ENCODE measurements around the gene PTPN12.
"Not testable (repeated sequence)": the region's sequence is repeated elsewhere in the genome, so short reads cannot be mapped to it uniquely, and the experiment has no call there.

The PTPN12 gene

GRCh38 chr7:77537136-77537777 lies at the start of gene PTPN12:
TSS of gene PTPN12 (plus strand) at chr7:77537295. CDS start at chr7:77537547, 252 bp downstream.
- peak; percentile 76 for DNase-seq (ENCODE audit: low spot score)
- TF ChIP-seq CTCF (IDR thresholded peaks at IDR 0.05; ENCODE audit: extremely low read depth, missing control alignments) = no peak

- TF ChIP-seq CTCF (IDR thresholded peaks at IDR 0.05; ENCODE audit: extremely low read depth, missing control alignments) = no peak
- no peak for DNase-seq (ENCODE audit: low spot score)
Measured at GRCh38 chr7:77488986-77489385, 48.1 kb upstream of the PTPN12 start.

GRCh38 chr7:77497079-77497478 lies 40.0 kb upstream of the PTPN12 start:
- no peak for DNase-seq (ENCODE audit: low spot score)
- no peak for TF ChIP-seq CTCF (IDR thresholded peaks at IDR 0.05; ENCODE audit: extremely low read depth, missing control alignments)

GRCh38 chr7:77498659-77499379 lies 38.3 kb upstream of the PTPN12 start:
- no peak for DNase-seq (ENCODE audit: low spot score)

GRCh38 chr7:77501192-77501515 lies 35.9 kb upstream of the PTPN12 start:
- TF ChIP-seq CTCF (IDR thresholded peaks at IDR 0.05; ENCODE audit: extremely low read depth, missing control alignments) = no peak
- DNase-seq (ENCODE audit: low spot score) = no peak

More at GRCh38 chr7:77498659-77499379, 38.3 kb upstream of the PTPN12 start:
- TF ChIP-seq CTCF (IDR thresholded peaks at IDR 0.05; ENCODE audit: extremely low read depth, missing control alignments) = no peak

GRCh38 chr7:77504951-77505350 lies 32.1 kb upstream of the PTPN12 start:
- no peak for TF ChIP-seq CTCF (IDR thresholded peaks at IDR 0.05; ENCODE audit: extremely low read depth, missing control alignments)
- DNase-seq (ENCODE audit: low spot score) = no peak

GRCh38 chr7:77506899-77507298 lies 30.2 kb upstream of the PTPN12 start:
- no peak for DNase-seq (ENCODE audit: low spot score)
- TF ChIP-seq CTCF (IDR thresholded peaks at IDR 0.05; ENCODE audit: extremely low read depth, missing control alignments) = no peak

GRCh38 chr7:77513002-77513670 lies 24.0 kb upstream of the PTPN12 start:
- not testable (repeated sequence) for DNase-seq (ENCODE audit: low spot score)
